BE2C (cell line): Measurements from ENCODE around the gene CDK5RAP2.
"Not testable (repeated sequence)": the region's sequence is repeated elsewhere in the genome, so short reads cannot be mapped to it uniquely, and the experiment has no call there.

Source experiments
- DNase-seq: peaks from one replicate; pipeline ENCODE4 v3.0.0-alpha.2; 2020
- H3K27me3 ChIP-seq: fragments of 250-450 bp; sonication (Bioruptor Pico); 2 replicates; pipeline ENCODE4 v1.5.1; 2020; ENCODE audit warnings: mild to moderate bottlenecking
- H3K36me3 ChIP-seq: fragments of 250-450 bp; sonication (Bioruptor Pico); 2 replicates; pipeline ENCODE4 v1.5.1; 2020; ENCODE audit warnings: mild to moderate bottlenecking
- H3K4me1 ChIP-seq: fragments of 250-450 bp; sonication (Bioruptor Pico); 2 replicates; pipeline ENCODE4 v1.5.1; 2020
- H3K4me3 ChIP-seq: 2 replicates; pipeline ENCODE4 v1.5.1; 2011; ENCODE audit warnings: low read depth, low read length
- H3K9me3 ChIP-seq: fragments of 250-450 bp; sonication (Bioruptor Pico); 2 replicates; pipeline ENCODE4 v1.5.1; 2020
- TF ChIP-seq, protein P1 (sequence below): IDR thresholded peaks from 2 replicates; pipeline ENCODE4 v1.5.1; 2012; ENCODE audit warnings: mild to moderate bottlenecking, low read depth, low read length

Gene CDK5RAP2

DNA sequence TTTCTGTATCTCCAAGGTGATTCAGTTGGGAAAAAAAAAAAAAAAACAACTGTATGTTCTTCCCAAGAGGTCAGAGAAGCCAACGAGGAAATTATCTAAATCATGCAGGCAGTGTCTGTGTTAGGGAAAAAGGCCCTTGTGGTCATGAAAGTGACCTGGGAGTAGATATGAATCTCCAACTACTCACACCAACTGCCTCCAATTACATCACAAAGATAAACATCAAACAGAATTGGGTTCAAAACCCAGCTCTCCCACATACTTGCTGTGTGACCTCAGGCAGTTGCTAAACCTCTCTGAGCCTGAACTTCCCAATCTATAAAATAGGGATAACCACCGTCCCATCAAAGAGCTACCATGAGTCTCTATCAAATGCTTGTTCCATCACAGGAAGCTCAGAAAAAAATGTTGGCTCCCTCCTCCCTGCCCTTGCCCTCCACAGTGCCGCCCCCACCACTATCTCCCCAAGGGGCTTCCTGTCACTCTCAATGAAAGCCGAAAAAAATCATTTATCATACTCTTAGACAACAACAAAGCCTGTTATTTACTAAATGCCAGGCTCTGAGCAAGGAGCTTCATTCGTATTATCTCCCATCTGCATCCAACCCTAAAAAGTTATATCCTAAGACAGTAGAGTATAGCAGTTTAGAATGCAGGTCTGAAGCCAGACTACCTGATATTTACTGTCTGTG lies 42.9 kb downstream of the CDK5RAP2 start:
- H3K4me1 ChIP-seq = peaks cover 16% of the 10 kb centered on the region
- no peaks in the 10 kb centered on the region for H3K27me3 ChIP-seq
- TF ChIP-seq, protein P1, sequence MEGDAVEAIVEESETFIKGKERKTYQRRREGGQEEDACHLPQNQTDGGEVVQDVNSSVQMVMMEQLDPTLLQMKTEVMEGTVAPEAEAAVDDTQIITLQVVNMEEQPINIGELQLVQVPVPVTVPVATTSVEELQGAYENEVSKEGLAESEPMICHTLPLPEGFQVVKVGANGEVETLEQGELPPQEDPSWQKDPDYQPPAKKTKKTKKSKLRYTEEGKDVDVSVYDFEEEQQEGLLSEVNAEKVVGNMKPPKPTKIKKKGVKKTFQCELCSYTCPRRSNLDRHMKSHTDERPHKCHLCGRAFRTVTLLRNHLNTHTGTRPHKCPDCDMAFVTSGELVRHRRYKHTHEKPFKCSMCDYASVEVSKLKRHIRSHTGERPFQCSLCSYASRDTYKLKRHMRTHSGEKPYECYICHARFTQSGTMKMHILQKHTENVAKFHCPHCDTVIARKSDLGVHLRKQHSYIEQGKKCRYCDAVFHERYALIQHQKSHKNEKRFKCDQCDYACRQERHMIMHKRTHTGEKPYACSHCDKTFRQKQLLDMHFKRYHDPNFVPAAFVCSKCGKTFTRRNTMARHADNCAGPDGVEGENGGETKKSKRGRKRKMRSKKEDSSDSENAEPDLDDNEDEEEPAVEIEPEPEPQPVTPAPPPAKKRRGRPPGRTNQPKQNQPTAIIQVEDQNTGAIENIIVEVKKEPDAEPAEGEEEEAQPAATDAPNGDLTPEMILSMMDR = no peak

DNA sequence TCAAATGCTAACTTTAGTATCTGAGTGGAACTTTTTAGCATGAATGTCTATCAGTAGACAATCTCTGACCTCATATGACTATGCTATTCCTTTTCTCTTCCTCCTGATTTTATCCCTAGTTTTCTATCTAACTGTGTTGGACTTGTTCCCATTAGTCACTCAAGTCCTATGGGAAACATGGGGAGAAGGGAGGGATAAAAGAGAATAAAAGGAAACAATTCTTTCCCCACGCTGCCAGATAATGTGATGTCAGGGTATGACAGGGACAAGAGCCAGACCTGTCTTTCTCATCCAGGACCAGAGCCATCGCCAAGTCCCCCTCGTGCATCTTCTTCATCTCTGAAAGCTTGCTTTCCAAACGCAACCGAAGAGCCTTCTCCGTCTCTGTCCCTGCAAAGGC lies 43.9 kb downstream of the CDK5RAP2 start:
- H3K4me1 ChIP-seq = peaks cover 16% of the 10 kb centered on the region
- H3K9me3 ChIP-seq = no peaks in the 10 kb centered on the region
- H3K27me3 ChIP-seq = no peaks in the 10 kb centered on the region
- DNase-seq = peak; percentile 38
- H3K36me3 ChIP-seq = peaks cover 45% of the 10 kb centered on the region
- TF ChIP-seq, protein P1 = no peak
- no peak overlapping the region for H3K4me3 ChIP-seq

More for the DNA sequence above, 42.9 kb downstream of the CDK5RAP2 start:
- no peak for DNase-seq
- Histone ChIP-seq H3K9me3 (no peaks in the 10 kb centered on the region), H3K4me3 (no peak overlapping the region), H3K36me3 (peaks cover 51% of the 10 kb centered on the region)

DNA sequence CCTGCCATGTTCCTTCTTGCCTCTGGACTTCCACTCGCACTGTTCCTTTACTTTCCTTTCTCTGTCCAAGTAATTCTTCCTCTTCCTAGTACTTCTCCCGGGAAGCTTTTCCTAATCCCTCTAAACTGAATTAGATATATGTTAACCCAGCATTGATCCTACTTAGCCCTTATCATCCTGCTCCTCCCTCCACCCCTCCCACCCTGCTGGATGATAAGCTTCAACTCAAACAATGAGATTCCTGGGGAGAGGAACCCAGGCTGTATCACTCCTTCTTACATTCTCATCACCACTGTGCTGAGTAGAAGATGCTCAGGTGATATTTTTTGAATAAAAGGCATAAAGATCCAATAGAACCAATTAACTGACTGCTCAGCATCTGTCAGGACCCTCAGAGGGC lies 45.7 kb downstream of the CDK5RAP2 start:
- peaks cover 16% of the 10 kb centered on the region for H3K4me1 ChIP-seq
- H3K9me3 ChIP-seq = no peaks in the 10 kb centered on the region
- TF ChIP-seq, protein P1 = no peak
- H3K4me3 ChIP-seq = no peak overlapping the region
- no peaks in the 10 kb centered on the region for H3K27me3 ChIP-seq
- H3K36me3 ChIP-seq = peaks cover 52% of the 10 kb centered on the region
- DNase-seq = no peak

DNA sequence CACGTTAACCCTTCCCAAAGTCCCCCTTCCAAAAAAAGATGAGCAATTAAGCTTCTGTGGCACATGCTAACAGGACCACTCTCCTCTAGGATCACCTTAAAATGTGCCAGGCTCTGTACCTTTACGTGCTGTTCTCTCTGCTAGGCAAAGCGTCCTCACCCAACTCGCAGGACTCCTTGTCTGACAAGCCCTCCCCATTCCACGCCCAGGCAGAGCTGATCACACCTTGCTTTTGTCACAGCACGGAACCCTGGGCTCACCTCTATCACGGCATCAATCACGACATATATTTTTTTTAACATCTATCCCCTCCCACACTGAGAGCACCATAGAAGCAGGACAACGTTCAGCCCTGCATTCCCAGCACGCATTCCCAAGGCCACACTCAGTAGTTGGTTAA lies 47.1 kb downstream of the CDK5RAP2 start:
- peaks cover 7% of the 10 kb centered on the region for H3K4me1 ChIP-seq
- peaks cover 64% of the 10 kb centered on the region for H3K36me3 ChIP-seq
- TF ChIP-seq, protein P1 = no peak
- no peak overlapping the region for H3K4me3 ChIP-seq
- H3K27me3 ChIP-seq = no peaks in the 10 kb centered on the region
- DNase-seq = no peak
- no peaks in the 10 kb centered on the region for H3K9me3 ChIP-seq

DNA sequence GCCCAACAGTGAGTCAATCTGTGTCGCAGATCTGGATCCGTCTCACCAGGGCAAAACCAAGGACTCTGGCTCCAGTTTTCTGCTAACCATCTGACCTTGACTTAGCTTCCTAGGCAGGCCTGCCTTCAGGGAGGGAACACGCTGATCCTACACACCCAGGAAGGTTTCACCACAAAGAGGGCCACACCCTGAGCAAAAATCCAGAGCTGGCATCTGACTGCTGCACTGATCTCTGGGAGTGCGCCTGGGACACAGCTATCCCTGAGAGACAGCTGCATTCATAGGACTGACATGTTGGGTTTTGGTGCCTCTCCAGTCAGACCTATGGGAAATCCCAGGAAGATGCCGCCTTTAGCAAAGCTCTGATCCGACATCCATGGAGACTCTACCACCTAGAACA lies 47.5 kb downstream of the CDK5RAP2 start:
- H3K4me1 ChIP-seq = peaks cover 7% of the 10 kb centered on the region
- peaks cover 66% of the 10 kb centered on the region for H3K36me3 ChIP-seq
- no peaks in the 10 kb centered on the region for H3K27me3 ChIP-seq
- no peaks in the 10 kb centered on the region for H3K9me3 ChIP-seq
- DNase-seq = no peak
- TF ChIP-seq, protein P1 = no peak
- no peak overlapping the region for H3K4me3 ChIP-seq

DNA sequence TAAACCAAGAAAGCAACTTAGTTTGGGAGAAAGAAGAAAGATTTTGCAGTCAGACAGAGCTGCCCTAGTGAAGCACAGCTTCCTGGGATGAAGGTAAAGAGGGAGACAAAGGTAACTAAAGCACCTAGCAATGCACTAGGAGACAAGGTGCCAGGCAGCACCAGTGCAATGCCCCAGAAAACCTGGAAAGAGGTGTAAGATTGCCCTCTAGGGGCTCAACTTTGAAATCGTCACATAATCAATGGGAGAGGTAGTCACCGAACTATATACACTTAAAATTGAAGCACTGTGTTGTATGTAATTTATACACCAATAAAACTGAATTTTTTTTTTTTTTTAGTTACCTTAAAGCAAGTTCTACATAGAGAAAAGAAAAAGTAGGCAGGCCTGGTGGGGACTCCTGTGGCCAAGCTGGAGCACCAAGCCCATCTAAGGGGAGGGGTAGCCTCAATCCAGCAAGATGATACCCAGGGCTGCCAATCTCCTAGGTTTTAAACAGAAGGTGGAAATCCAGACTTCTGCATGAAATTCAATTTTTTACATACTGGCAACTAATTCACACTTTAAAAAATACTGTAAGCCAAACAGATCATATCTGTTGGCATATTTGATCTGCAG lies 48.2 kb downstream of the CDK5RAP2 start:
- DNase-seq = peak; percentile 28
- H3K4me3 ChIP-seq = no peak overlapping the region
- no peaks in the 10 kb centered on the region for H3K27me3 ChIP-seq
- H3K9me3 ChIP-seq = no peaks in the 10 kb centered on the region
- H3K36me3 ChIP-seq = peaks cover 68% of the 10 kb centered on the region
- TF ChIP-seq, protein P1 = peak; percentile 69
- H3K4me1 ChIP-seq = peaks cover 5% of the 10 kb centered on the region

DNA sequence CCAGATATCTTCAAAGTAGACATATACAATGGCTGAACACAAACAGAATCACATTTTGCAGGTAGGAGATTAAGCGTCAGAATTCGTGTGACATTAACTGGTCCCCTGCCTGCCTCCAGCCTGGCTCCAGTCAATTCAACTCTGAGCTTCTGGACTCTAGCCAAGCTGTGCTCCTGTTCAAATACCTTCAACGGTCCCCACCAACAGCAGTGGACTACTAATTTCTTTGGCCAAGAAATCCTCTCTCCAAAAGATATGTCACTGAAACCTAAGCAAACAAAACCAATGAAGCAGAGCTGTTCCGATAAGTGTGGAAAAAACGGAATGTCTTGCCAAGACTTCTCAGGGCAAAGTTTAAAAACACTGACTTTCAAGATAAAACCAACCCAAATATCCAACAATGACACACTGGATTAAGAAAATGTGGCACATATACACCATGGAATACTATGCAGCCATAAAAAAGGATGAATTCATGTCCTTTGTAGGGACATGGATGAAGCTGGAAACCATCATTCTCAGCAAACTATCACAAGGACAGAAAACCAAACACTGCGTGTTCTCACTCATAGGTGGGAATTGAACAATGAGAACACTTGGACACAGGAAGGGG lies 49.6 kb downstream of the CDK5RAP2 start:
- H3K9me3 ChIP-seq, H3K4me1 ChIP-seq, DNase-seq, H3K27me3 ChIP-seq, H3K4me3 ChIP-seq: not testable (repeated sequence)
- H3K36me3 ChIP-seq = peaks cover 70% of the 10 kb centered on the region
